WTC11 (cell line): ENCODE data around the gene TSC22D2. TPM values are rescaled to one million over a fixed set of nuclear protein-coding genes. Genes with fewer than 3 reads are reported as not detected.
A peak's percentile ranks its signal among the peaks of the same experiment; 100 is the strongest.

ENCODE experiments used
- ATAC-seq: fragments of 200-7000 bp; cut with Tn5 transposase; 2 replicates; pipeline ENCODE4 v1.10.0; 2021; ENCODE audit warnings: mild to moderate bottlenecking, moderate library complexity
- CTCF ChIA-PET: fragments of 300-600 bp; sonication (Branson Sonifier 250); formaldehyde crosslinking; loops from one replicate; lab custom pipeline; 2021; ENCODE audit warnings: antibody characterized with exemption; lab: Charles Lee
- POLR2A ChIA-PET: fragments of 350-600 bp; sonication (Branson Sonifier 250); formaldehyde crosslinking; loops from one replicate; lab custom pipeline; 2021; ENCODE audit warnings: antibody characterized with exemption; lab: Charles Lee
- DNase-seq: peaks from one replicate; pipeline ENCODE4 v3.0.0; 2021; ENCODE audit warnings: low spot score
- H3K27ac Mint-ChIP-seq: 2 replicates; pipeline ENCODE4 v1.8.0; 2021; ENCODE audit warnings: mixed read lengths
- H3K27me3 Mint-ChIP-seq: 2 replicates; pipeline ENCODE4 v1.8.0; 2021; ENCODE audit warnings: low read depth, mild to moderate bottlenecking, moderate library complexity, mixed read lengths
- H3K36me3 Mint-ChIP-seq: 2 replicates; pipeline ENCODE4 v1.8.0; 2021; ENCODE audit warnings: mixed read lengths
- H3K4me1 Mint-ChIP-seq: 2 replicates; pipeline ENCODE4 v1.8.0; 2022; ENCODE audit warnings: mixed read lengths
- H3K4me3 Mint-ChIP-seq: 2 replicates; pipeline ENCODE4 v1.8.0; 2021; ENCODE audit warnings: mild to moderate bottlenecking, moderate library complexity, mixed read lengths
- H3K9me3 Mint-ChIP-seq: 2 replicates; pipeline ENCODE4 v1.8.0; 2021; ENCODE audit warnings: mixed read lengths
- ATF1 ChIP-seq: sonication (generic); formaldehyde crosslinking; IDR thresholded peaks from 2 replicates; pipeline ENCODE4 v1.8.1; 2023; ENCODE audit warnings: mild to moderate bottlenecking, moderate library complexity, missing genetic modification reagents
- FOXP1 ChIP-seq: sonication (generic); formaldehyde crosslinking; IDR thresholded peaks from 2 replicates; pipeline ENCODE4 v1.8.0; 2022; ENCODE audit warnings: missing genetic modification reagents, mild to moderate bottlenecking, moderate library complexity, borderline replicate concordance
- GABPB1 ChIP-seq: sonication (generic); formaldehyde crosslinking; IDR thresholded peaks from 2 replicates; pipeline ENCODE4 v1.8.1; 2023; ENCODE audit warnings: mild to moderate bottlenecking, missing genetic modification reagents
- KAT7 ChIP-seq: sonication (generic); formaldehyde crosslinking; IDR thresholded peaks from 2 replicates; pipeline ENCODE4 v1.8.1; 2023; ENCODE audit warnings: missing genetic modification reagents, mild to moderate bottlenecking, borderline replicate concordance
- NFATC4 ChIP-seq: fragments of 250-450 bp; sonication (Bioruptor Pico); IDR thresholded peaks from 2 replicates; pipeline ENCODE4 v1.9.0; 2021; ENCODE audit warnings: mild to moderate bottlenecking
- NR2C2 ChIP-seq: sonication (generic); formaldehyde crosslinking; IDR thresholded peaks from 2 replicates; pipeline ENCODE4 v1.8.0; 2022; ENCODE audit warnings: mild to moderate bottlenecking, missing genetic modification reagents
- SMAD3 ChIP-seq: sonication (generic); formaldehyde crosslinking; IDR thresholded peaks from 2 replicates; pipeline ENCODE4 v1.8.0; 2022; ENCODE audit warnings: missing genetic modification reagents, mild to moderate bottlenecking, borderline replicate concordance
- SMAD4 ChIP-seq: sonication (generic); formaldehyde crosslinking; IDR thresholded peaks from 2 replicates; pipeline ENCODE4 v1.8.0; 2022; ENCODE audit warnings: mild to moderate bottlenecking, missing genetic modification reagents
- SOX15 ChIP-seq: fragments of 250-450 bp; sonication (Bioruptor Pico); IDR thresholded peaks from 2 replicates; pipeline ENCODE4 v1.9.0; 2021; ENCODE audit warnings: mild to moderate bottlenecking
- ZNF138 ChIP-seq: sonication (generic); formaldehyde crosslinking; conservative IDR thresholded peaks from 2 replicates; pipeline ENCODE4 v1.8.1; 2022; ENCODE audit warnings: mild to moderate bottlenecking, moderate library complexity, missing genetic modification reagents
- ZNF219 ChIP-seq: sonication (generic); formaldehyde crosslinking; IDR thresholded peaks from 2 replicates; pipeline ENCODE4 v1.8.0; 2023; ENCODE audit warnings: missing genetic modification reagents, mild to moderate bottlenecking, borderline replicate concordance
- ZNF232 ChIP-seq: sonication (generic); formaldehyde crosslinking; IDR thresholded peaks from 2 replicates; pipeline ENCODE4 v1.8.0; 2022; ENCODE audit warnings: mild to moderate bottlenecking, missing genetic modification reagents
- ZNF263 ChIP-seq: sonication (generic); formaldehyde crosslinking; IDR thresholded peaks from 2 replicates; pipeline ENCODE4 v1.8.1; 2022; ENCODE audit warnings: low read depth, mild to moderate bottlenecking, moderate library complexity, missing genetic modification reagents
- ZNF416 ChIP-seq: fragments of 250-450 bp; sonication (Bioruptor Pico); IDR thresholded peaks from 2 replicates; pipeline ENCODE4 v1.9.0; 2021; ENCODE audit warnings: mild to moderate bottlenecking, inconsistent platforms
- total RNA-seq: library from RNA; stranded (reverse); gene quantifications from 3 replicates; pipeline ENCODE4 v1.2.3, GENCODE V29; 2021
- TF ChIP-seq, protein P1 (sequence below): fragments of 250-450 bp; sonication (Bioruptor Pico); IDR thresholded peaks from 2 replicates; pipeline ENCODE4 v2.1.2; 2022; ENCODE audit warnings: mild to moderate bottlenecking, moderate library complexity
- TF ChIP-seq, protein P2 (sequence below): sonication (generic); formaldehyde crosslinking; IDR thresholded peaks from 2 replicates; pipeline ENCODE4 v1.8.1; 2022; ENCODE audit warnings: mild to moderate bottlenecking, moderate library complexity, missing genetic modification reagents
- TF ChIP-seq, protein P3 (sequence below): fragments of 250-450 bp; sonication (Bioruptor Pico); IDR thresholded peaks from 2 replicates; pipeline ENCODE4 v1.9.0; 2021; ENCODE audit warnings: mild to moderate bottlenecking
- TF ChIP-seq, protein P4 (sequence below): sonication (generic); formaldehyde crosslinking; IDR thresholded peaks from 2 replicates; pipeline ENCODE4 v1.8.1; 2023; ENCODE audit warnings: mild to moderate bottlenecking, missing genetic modification reagents
- TF ChIP-seq, protein P5 (sequence below): fragments of 250-450 bp; sonication (Bioruptor Pico); IDR thresholded peaks from 2 replicates; pipeline ENCODE4 v1.9.0; 2021; ENCODE audit warnings: moderate library complexity, mild to moderate bottlenecking, inconsistent platforms, borderline replicate concordance

Gene TSC22D2
- total RNA-seq, 1 experiment from 2014 or later = 24.0 TPM

DNA sequence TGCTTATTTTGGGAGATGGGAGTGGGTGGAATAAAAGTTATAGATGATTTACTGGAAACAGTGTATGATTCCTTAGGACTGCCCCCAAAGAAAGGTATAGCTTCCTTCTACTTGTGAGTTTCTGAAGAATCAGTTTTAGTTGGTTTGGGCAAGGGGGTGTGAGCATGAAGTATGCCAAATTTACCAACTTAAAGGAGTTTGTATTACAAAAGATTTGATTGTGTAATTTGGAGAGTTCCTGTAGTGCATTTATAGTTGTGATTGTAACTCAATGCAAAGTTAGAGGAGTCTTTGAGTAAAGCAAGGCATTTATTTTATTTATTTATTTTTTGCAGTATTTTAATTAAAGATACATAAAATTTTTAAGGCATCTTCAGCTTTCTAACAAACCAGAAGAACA is 42.8 kb downstream of the TSC22D2 start:
- Mint-ChIP-seq H3K27me3 (no peaks in the 10 kb centered on the region), H3K27ac (no peak overlapping the region), H3K9me3 (no peaks in the 10 kb centered on the region), H3K4me3 (no peak overlapping the region), H3K4me1 (peaks cover 25% of the 10 kb centered on the region), H3K36me3 (no peaks in the 10 kb centered on the region)
- ChIA-PET POLR2A (no interaction called here), CTCF (interaction anchor here (1.2 kb wide), 1 partner anchor 42 kb away, joined by 3 read pairs; no protein-coding TSS in a partner anchor)
- DNase-seq (no peak), ATAC-seq (no peak)
- TF ChIP-seq, protein P1, sequence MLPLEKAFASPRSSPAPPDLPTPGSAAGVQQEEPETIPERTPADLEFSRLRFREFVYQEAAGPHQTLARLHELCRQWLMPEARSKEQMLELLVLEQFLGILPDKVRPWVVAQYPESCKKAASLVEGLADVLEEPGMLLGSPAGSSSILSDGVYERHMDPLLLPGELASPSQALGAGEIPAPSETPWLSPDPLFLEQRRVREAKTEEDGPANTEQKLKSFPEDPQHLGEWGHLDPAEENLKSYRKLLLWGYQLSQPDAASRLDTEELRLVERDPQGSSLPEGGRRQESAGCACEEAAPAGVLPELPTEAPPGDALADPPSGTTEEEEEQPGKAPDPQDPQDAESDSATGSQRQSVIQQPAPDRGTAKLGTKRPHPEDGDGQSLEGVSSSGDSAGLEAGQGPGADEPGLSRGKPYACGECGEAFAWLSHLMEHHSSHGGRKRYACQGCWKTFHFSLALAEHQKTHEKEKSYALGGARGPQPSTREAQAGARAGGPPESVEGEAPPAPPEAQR (CRISPR knock-in tag) = no peak
- TF ChIP-seq SMAD3 (CRISPR knock-in tag) (no peak), ATF1 (CRISPR knock-in tag) (no peak), GABPB1 (CRISPR knock-in tag) (no peak), ZNF416 (CRISPR knock-in tag) (no peak), SOX15 (no peak), ZNF263 (CRISPR knock-in tag) (no peak), ZNF219 (CRISPR knock-in tag) (no peak), NFATC4 (no peak), SMAD4 (no peak)

DNA sequence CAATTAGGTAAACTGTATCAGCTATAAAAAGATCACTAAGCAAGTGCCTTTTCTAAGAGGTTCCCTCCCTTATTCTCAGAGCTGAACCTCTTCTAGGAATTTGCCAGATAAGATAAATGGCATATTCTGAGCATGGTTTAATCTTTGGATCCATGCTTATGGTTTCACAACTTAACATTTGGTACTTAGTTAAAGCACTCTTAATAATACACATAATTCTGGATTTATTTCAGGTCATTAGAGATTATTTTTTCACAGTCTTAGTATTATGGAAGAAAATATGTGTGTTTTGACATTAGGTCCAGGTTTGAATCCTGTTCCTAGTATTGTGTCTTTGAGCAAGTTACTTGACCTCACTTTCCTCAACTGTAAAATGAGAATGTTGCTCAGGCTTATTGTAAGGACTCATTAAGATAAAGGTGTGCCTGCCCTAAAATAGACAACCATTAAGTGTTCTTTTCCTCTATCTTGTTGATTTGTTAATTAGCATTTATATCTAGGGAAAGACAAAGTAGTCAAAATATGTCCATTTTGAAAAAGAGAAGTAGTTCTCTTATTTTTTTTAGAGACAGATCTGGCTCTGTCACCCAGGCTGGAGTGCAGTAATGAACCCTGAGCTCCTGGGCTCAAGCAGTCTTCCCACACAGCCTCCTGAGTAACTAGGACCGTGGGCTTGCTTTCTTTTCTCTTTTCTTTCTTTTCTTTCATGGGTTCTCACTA is 43.4 kb downstream of the TSC22D2 start:
- ATAC-seq = no peak
- no peaks in the 10 kb centered on the region for H3K9me3 Mint-ChIP-seq
- H3K4me1 Mint-ChIP-seq = peaks cover 25% of the 10 kb centered on the region
- TF ChIP-seq ZNF138 (CRISPR knock-in tag) = no peak
- TF ChIP-seq, protein P2, sequence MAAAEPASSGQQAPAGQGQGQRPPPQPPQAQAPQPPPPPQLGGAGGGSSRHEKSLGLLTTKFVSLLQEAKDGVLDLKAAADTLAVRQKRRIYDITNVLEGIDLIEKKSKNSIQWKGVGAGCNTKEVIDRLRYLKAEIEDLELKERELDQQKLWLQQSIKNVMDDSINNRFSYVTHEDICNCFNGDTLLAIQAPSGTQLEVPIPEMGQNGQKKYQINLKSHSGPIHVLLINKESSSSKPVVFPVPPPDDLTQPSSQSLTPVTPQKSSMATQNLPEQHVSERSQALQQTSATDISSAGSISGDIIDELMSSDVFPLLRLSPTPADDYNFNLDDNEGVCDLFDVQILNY = no peak
- TF ChIP-seq, all 79 proteins: peak for 0
- ChIA-PET CTCF (interaction anchor here (1.2 kb wide), 1 partner anchor 42 kb away, joined by 3 read pairs; no protein-coding TSS in a partner anchor), POLR2A (no interaction called here)
- Mint-ChIP-seq H3K36me3 (no peaks in the 10 kb centered on the region), H3K4me3 (no peak overlapping the region), H3K27ac (peak overlapping the region; percentile 44; the same call in 1 of the 2 replicates), H3K27me3 (no peaks in the 10 kb centered on the region)
- DNase-seq = no peak

DNA sequence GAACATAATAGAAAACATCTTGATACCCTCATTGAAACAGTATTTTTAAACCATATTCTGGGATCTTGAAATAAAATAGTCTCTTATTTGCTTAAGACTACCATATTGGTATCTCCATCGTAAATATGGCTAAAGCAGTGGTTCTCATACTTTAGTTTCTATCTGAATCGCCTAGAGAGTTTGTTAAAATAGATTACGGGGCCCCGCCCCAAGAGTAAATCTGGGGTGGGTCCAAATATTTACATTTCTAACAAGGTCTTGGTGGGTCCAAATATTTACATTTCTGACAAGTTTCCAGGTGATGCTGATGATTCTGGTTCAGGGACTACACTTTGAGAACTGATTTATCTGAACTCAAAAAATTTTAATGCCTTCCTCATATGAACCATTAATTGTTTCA is 45.3 kb downstream of the TSC22D2 start:
- TF ChIP-seq ZNF232 (CRISPR knock-in tag) = no peak
- no peak for TF ChIP-seq FOXP1 (CRISPR knock-in tag)
- no peak overlapping the region for H3K27ac Mint-ChIP-seq
- CTCF ChIA-PET = no interaction called here
- peaks cover 5% of the 10 kb centered on the region for H3K36me3 Mint-ChIP-seq
- ATAC-seq = no peak
- no peaks in the 10 kb centered on the region for H3K9me3 Mint-ChIP-seq
- no peak for DNase-seq
- peaks cover 15% of the 10 kb centered on the region for H3K4me1 Mint-ChIP-seq
- no peaks in the 10 kb centered on the region for H3K27me3 Mint-ChIP-seq
- H3K4me3 Mint-ChIP-seq = no peak overlapping the region
- POLR2A ChIA-PET = no interaction called here

DNA sequence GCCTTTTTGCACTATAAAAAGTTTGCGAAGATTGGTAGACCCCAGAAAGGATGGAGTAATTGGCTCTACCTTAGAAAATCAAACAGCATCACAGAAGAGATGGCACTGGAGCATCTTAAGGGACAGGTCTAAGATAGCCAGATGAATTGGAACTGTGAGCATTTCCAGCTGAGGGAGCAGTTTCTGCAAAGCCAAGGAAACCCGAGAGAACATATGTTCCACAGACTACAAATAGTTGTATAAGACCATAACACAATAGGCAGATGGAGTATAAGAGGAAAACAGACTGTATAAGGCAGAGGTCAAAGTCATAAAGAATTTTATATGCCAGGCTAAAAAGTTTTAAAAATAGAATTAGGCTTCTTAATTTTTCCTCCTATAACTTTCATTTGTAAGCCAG is 46.0 kb downstream of the TSC22D2 start:
- TF ChIP-seq FOXP1 (CRISPR knock-in tag) = no peak
- H3K27me3 Mint-ChIP-seq = no peaks in the 10 kb centered on the region
- DNase-seq (no peak), ATAC-seq (no peak)
- H3K36me3 Mint-ChIP-seq = peaks cover 10% of the 10 kb centered on the region
- H3K4me1 Mint-ChIP-seq = peaks cover 15% of the 10 kb centered on the region
- H3K9me3 Mint-ChIP-seq = no peaks in the 10 kb centered on the region
- H3K4me3 Mint-ChIP-seq = no peak overlapping the region
- ChIA-PET POLR2A (no interaction called here), CTCF (no interaction called here)
- no peak overlapping the region for H3K27ac Mint-ChIP-seq

DNA sequence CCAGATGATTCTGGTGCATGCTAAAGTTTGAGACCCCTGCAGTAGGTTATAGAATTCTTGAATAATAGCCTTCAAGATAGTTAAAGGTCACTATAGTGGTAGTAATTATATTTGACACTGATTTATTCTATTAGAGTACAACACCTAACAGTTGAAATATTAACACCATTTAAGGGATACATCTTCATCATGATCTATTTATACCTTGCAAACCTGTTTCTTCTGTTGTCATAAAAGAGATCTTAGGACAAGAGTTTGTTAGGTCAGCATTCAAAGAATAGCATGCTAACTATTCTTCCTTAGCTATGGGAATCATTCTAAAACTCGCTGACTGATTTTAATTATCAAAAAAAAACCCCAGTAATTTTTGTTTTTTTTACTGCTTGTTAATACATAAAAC is 46.5 kb downstream of the TSC22D2 start:
- H3K36me3 Mint-ChIP-seq = peaks cover 13% of the 10 kb centered on the region
- DNase-seq = no peak
- H3K27ac Mint-ChIP-seq = no peak overlapping the region
- no peaks in the 10 kb centered on the region for H3K9me3 Mint-ChIP-seq
- ChIA-PET POLR2A (no interaction called here), CTCF (no interaction called here)
- ATAC-seq = no peak
- H3K4me3 Mint-ChIP-seq = no peak overlapping the region
- H3K4me1 Mint-ChIP-seq = peaks cover 11% of the 10 kb centered on the region
- no peaks in the 10 kb centered on the region for H3K27me3 Mint-ChIP-seq
- TF ChIP-seq, protein P3, sequence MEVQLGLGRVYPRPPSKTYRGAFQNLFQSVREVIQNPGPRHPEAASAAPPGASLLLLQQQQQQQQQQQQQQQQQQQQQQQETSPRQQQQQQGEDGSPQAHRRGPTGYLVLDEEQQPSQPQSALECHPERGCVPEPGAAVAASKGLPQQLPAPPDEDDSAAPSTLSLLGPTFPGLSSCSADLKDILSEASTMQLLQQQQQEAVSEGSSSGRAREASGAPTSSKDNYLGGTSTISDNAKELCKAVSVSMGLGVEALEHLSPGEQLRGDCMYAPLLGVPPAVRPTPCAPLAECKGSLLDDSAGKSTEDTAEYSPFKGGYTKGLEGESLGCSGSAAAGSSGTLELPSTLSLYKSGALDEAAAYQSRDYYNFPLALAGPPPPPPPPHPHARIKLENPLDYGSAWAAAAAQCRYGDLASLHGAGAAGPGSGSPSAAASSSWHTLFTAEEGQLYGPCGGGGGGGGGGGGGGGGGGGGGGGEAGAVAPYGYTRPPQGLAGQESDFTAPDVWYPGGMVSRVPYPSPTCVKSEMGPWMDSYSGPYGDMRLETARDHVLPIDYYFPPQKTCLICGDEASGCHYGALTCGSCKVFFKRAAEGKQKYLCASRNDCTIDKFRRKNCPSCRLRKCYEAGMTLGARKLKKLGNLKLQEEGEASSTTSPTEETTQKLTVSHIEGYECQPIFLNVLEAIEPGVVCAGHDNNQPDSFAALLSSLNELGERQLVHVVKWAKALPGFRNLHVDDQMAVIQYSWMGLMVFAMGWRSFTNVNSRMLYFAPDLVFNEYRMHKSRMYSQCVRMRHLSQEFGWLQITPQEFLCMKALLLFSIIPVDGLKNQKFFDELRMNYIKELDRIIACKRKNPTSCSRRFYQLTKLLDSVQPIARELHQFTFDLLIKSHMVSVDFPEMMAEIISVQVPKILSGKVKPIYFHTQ = no peak
- TF ChIP-seq, protein P4, sequence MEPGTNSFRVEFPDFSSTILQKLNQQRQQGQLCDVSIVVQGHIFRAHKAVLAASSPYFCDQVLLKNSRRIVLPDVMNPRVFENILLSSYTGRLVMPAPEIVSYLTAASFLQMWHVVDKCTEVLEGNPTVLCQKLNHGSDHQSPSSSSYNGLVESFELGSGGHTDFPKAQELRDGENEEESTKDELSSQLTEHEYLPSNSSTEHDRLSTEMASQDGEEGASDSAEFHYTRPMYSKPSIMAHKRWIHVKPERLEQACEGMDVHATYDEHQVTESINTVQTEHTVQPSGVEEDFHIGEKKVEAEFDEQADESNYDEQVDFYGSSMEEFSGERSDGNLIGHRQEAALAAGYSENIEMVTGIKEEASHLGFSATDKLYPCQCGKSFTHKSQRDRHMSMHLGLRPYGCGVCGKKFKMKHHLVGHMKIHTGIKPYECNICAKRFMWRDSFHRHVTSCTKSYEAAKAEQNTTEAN = no peak
- TF ChIP-seq, protein P5, sequence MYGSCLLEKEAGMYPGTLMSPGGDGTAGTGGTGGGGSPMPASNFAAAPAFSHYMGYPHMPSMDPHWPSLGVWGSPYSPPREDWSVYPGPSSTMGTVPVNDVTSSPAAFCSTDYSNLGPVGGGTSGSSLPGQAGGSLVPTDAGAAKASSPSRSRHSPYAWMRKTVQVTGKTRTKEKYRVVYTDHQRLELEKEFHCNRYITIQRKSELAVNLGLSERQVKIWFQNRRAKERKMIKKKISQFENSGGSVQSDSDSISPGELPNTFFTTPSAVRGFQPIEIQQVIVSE (CRISPR knock-in tag) = no peak
- TF ChIP-seq NR2C2 (CRISPR knock-in tag) = no peak
- TF ChIP-seq KAT7 (CRISPR knock-in tag) = no peak
